AG09319 (cell line): Measurements from ENCODE around the gene HOTAIR.

Experiments used
- DNase-seq: peaks from one replicate; pipeline ENCODE4 v3.0.0-alpha.2; 2010; ENCODE audit warnings: low read depth; ENCODE audit errors: extremely low read depth
- CTCF ChIP-seq: IDR thresholded peaks from 2 replicates; pipeline ENCODE4 v1.5.1; 2011; ENCODE audit warnings: low read depth, mild to moderate bottlenecking, inconsistent platforms, low read length, moderate library complexity

Gene HOTAIR

GRCh38 chr12:53963434-53964314 lies 11.1 kb downstream of the HOTAIR start:
- TF ChIP-seq CTCF: no peak
- DNase-seq: no peak

- no peak for DNase-seq
- no peak for TF ChIP-seq CTCF
These were observed 11.7 kb downstream of the HOTAIR start for GRCh38 chr12:53963005-53963404.

- no peak; the same call in 1 of the 2 replicates for TF ChIP-seq CTCF
- DNase-seq: no peak
These were observed 13.6 kb downstream of the HOTAIR start for GRCh38 chr12:53961025-53961761.

- DNase-seq: no peak
- no peak for TF ChIP-seq CTCF
These were observed 14.3 kb downstream of the HOTAIR start for GRCh38 chr12:53960187-53961024.

GRCh38 chr12:53959314-53959713 lies 15.4 kb downstream of the HOTAIR start:
- DNase-seq: no peak
- no peak for TF ChIP-seq CTCF

- DNase-seq: no peak
- TF ChIP-seq CTCF: no peak
These were observed 16.6 kb downstream of the HOTAIR start for GRCh38 chr12:53958128-53958527.
